Thoracic aorta (tissue), 2 donors: ENCODE results near the gene ADO. TPM values are rescaled to one million over a fixed set of nuclear protein-coding genes. Genes with fewer than 3 reads are reported as not detected.

ENCODE experiments used
- ATAC-seq: fragments of 150-250 bp; one replicate; pipeline ENCODE4 v1.8.0; 2017; ENCODE audit warnings: low read depth; ENCODE audit not compliant: insufficient number of reproducible peaks, low FRiP score
- DNase-seq: peaks from one replicate; pipeline ENCODE4 v3.0.0-alpha.2; 2020; ENCODE audit warnings: low spot score
- H3K27ac ChIP-seq, 2 donors: fragments of 200-600 bp; sonication (generic); 1 replicate in 1 of 2; 2 replicates in 1 of 2; pipeline ENCODE4 v1.5.1; 2016; ENCODE audit warnings: mild to moderate bottlenecking in 2 of 2, moderate library complexity in 2 of 2
- H3K27me3 ChIP-seq: fragments of 200-600 bp; sonication (generic); replicated peaks from 2 replicates; pipeline ENCODE4 v1.6.0; 2016; ENCODE audit warnings: mild to moderate bottlenecking; ENCODE audit not compliant: insufficient read depth
- H3K36me3 ChIP-seq: fragments of 200-600 bp; sonication (generic); one replicate; pipeline ENCODE4 v1.5.1; 2016
- H3K4me1 ChIP-seq, 2 donors: fragments of 200-600 bp; sonication (generic); 1 replicate in 1 of 2; 2 replicates in 1 of 2; pipeline versions ENCODE4 v1.5.1 to v1.6.0; 2016; ENCODE audit warnings: low read depth in 2 of 2, mild to moderate bottlenecking in 1 of 2; ENCODE audit not compliant: control insufficient read depth in 1 of 2
- H3K4me3 ChIP-seq: fragments of 200-600 bp; sonication (generic); 2 replicates; pipeline ENCODE4 v1.5.1; 2016; ENCODE audit warnings: mild to moderate bottlenecking
- H3K9me3 ChIP-seq: fragments of 200-600 bp; sonication (generic); 2 replicates; pipeline ENCODE4 v1.5.1; 2016
- CTCF ChIP-seq: fragments of 200-600 bp; sonication (generic); IDR thresholded peaks from one replicate; pipeline ENCODE4 v1.5.1; 2019; ENCODE audit warnings: antibody characterized with exemption
- total RNA-seq, 2 donors: library from RNA; depleted of rRNA; stranded (reverse); fragments of >200 nt; gene quantifications; one replicate each; pipeline versions ENCODE4 v1.1.0 to v1.2.3, GENCODE V29; 2016

Gene ADO
- total RNA-seq, 2 donors from 2014 or later = 15.8 to 22.8 TPM

DNA sequence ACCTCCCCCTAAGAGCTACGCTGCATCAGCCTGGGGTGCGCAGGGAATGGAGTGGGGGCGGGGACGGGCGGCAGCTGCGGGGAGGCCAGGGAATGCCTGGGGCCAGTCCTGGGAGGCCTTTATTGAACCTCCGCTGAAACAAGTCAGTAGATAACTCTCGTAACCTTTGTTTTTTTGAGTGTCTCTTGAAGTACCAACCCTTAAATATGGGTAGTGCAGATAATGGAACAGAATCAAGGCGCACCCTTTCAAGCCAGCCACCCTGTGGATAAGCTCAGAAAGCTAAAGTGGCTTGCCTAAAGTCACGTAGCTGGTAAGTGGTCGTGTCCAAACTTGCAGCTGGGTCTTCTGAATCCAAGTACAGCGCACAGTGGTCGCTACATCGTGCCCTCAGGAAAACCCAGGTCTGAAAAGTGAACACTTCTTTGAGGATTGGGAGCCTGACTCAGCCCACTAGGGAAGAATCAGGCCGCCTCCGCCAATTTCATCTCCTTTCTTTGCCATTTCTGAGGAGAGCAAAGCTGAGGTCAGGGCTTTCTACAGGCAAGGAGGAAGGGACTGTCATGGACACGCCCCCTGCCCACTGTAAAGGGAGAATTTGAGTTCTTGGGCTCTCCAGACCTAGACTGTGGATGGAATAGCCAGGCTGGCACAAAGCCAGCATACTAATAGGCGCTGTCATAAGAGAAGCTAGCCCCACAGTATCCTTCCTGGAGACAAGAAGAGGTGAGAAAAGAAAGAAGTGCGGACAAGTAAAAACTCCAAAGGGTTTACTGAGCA, 14.8 kb downstream of the ADO start:
- no peaks in the 10 kb centered on the region for H3K27me3 ChIP-seq
- ATAC-seq (no peak), DNase-seq (no peak)

DNA sequence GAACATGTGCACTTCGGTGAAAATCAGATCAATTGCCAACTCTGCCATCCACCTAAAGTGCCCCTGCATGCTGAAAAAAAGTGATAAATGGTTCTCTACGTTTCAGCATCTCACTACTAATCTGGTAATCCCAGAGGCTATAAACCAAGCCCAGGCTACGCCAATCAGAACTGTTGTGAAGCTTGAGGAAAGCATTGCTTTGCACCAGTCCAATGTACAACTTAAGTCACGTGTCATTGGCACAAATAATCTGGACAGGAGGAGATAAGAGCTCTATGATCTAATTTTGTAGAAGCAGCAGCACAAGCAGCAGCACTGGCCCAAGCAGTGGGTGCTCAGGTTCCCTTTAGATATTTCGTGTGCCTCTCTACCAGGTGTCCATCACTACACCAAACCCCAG, 16.1 kb downstream of the ADO start:
- no peak overlapping the region for H3K4me3 ChIP-seq
- no peak overlapping the region for H3K27ac ChIP-seq
- peaks cover 10 to 31% of the 10 kb centered on the region in 2 donors for H3K4me1 ChIP-seq
- no peak for TF ChIP-seq CTCF
- no peaks in the 10 kb centered on the region for H3K9me3 ChIP-seq
- no peak for ATAC-seq
- H3K36me3 ChIP-seq = no peaks in the 10 kb centered on the region
- no peaks in the 10 kb centered on the region for H3K27me3 ChIP-seq
- DNase-seq = no peak

More for the DNA sequence above, 14.8 kb downstream of the ADO start:
- H3K27ac ChIP-seq = no peak overlapping the region
- H3K9me3 ChIP-seq = no peaks in the 10 kb centered on the region
- no peaks in the 10 kb centered on the region for H3K36me3 ChIP-seq
- H3K4me3 ChIP-seq = peak overlapping the region; percentile 95
- no peak for TF ChIP-seq CTCF
- peaks cover 20 to 44% of the 10 kb centered on the region in 2 donors for H3K4me1 ChIP-seq

DNA sequence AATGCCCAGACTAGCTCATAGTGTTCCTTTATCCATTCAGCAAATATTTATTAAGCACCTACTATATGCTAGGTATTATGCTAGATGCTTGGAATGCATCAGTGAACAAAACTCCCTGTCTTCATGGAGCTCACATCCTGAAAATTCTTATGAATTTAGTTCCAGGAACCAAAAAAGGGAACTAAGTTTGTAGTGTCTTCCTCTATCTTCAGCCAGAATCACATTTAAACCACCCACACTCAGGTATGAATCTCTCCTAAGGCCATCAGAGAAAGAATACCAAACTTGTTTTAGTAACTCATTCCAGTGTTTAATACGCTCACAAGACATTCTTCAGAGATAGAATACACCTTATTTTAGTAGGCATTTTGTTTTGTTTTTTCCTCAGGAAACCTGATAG, 21.8 kb downstream of the ADO start:
- H3K4me3 ChIP-seq = no peak overlapping the region
- ATAC-seq = no peak
- DNase-seq = no peak
- H3K27ac ChIP-seq = no peak overlapping the region
- H3K27me3 ChIP-seq = no peaks in the 10 kb centered on the region
- H3K4me1 ChIP-seq = no peaks in the 10 kb centered on the region
- H3K36me3 ChIP-seq = no peaks in the 10 kb centered on the region
- no peaks in the 10 kb centered on the region for H3K9me3 ChIP-seq
- no peak for TF ChIP-seq CTCF

DNA sequence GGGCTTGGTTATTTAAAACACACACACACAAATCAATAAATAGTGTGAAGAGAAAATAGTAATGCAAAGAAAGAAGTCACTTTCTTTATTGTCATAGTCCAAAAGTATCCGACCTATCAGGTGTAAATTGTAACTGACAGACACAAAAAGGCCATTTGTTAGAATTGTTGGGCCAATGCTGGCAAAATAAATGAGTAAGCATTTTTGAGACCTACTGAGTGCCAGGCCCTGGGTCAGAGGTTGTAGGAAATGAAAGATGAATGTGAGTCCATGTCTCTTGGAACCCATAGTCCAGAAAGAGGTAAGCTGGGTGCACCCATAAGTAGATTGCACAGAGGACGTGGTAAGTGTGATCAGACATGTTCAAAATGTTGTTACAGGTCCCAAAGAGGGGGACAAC, 25.1 kb downstream of the ADO start:
- DNase-seq (no peak), ATAC-seq (no peak)
- Histone ChIP-seq H3K27ac (no peak overlapping the region), H3K4me1 (no peaks in the 10 kb centered on the region), H3K36me3 (no peaks in the 10 kb centered on the region), H3K27me3 (no peaks in the 10 kb centered on the region), H3K9me3 (no peaks in the 10 kb centered on the region), H3K4me3 (no peak overlapping the region)
- TF ChIP-seq CTCF = no peak

DNA sequence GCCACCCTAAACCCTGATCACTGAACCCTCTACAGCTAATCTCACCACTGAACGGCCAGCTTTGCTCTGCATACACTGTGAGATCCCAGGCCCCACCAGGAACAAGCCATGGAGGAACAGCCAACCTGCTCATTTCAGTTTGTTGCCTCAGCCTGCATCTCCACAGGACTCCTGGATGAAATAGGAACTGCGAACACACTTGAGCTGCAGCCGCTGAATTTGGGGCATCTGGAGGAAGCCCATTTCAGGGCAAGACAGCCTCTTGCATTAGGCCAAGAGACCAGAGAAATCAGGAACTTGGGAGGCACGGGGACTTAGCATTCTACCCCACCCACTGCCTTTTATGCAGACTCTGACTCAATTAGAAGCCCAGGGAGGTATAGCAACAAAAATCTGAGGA, 26.2 kb downstream of the ADO start:
- no peak for TF ChIP-seq CTCF
- ATAC-seq (no peak), DNase-seq (no peak)
- Histone ChIP-seq H3K36me3 (no peaks in the 10 kb centered on the region), H3K4me3 (no peak overlapping the region), H3K9me3 (no peaks in the 10 kb centered on the region), H3K27ac (no peak overlapping the region), H3K27me3 (no peaks in the 10 kb centered on the region), H3K4me1 (no peaks in the 10 kb centered on the region)
